GM23338 (cell line): ENCODE data around the gene GRM5. TPM values are rescaled to one million over a fixed set of nuclear protein-coding genes. Genes with fewer than 3 reads are reported as not detected.

Experiments used
- ATAC-seq: fragments of 200-7000 bp; cut with Tn5 transposase; 3 replicates; pipeline ENCODE4 v1.9.1; 2020
- DNase-seq: peaks from one replicate; pipeline ENCODE4 v3.0.0-alpha.2; 2015; ENCODE audit warnings: low spot score
- H2AFZ ChIP-seq: fragments of 200-600 bp; sonication (generic); 2 replicates; pipeline ENCODE4 v1.8.0; 2016; ENCODE audit warnings: antibody characterized with exemption, mild to moderate bottlenecking, moderate library complexity
- H3F3A ChIP-seq: fragments of 200-600 bp; sonication (generic); replicated peaks from 2 replicates; pipeline ENCODE4 v1.8.0; 2017; ENCODE audit warnings: antibody characterized with exemption, mixed run types, low read depth
- H3K27ac ChIP-seq: fragments of 200-600 bp; sonication (generic); 2 replicates; pipeline ENCODE4 v1.6.1; 2016; ENCODE audit warnings: low read depth
- H3K27me3 ChIP-seq: fragments of 200-600 bp; sonication (generic); 2 replicates; pipeline ENCODE4 v1.8.0; 2016; ENCODE audit warnings: mild to moderate bottlenecking, mixed run types, moderate library complexity; ENCODE audit not compliant: insufficient read depth
- H3K36me3 ChIP-seq: fragments of 200-600 bp; sonication (generic); 2 replicates; pipeline ENCODE4 v1.8.0; 2016; ENCODE audit warnings: mild to moderate bottlenecking; ENCODE audit not compliant: insufficient read depth
- H3K4me1 ChIP-seq: fragments of 200-600 bp; sonication (generic); 2 replicates; pipeline ENCODE4 v1.8.0; 2016; ENCODE audit warnings: mild to moderate bottlenecking, moderate library complexity; ENCODE audit not compliant: insufficient read depth
- H3K4me2 ChIP-seq: fragments of 200-600 bp; sonication (generic); 2 replicates; pipeline ENCODE4 v1.7.1; 2017; ENCODE audit warnings: mixed run types
- H3K4me3 ChIP-seq: fragments of 200-600 bp; sonication (generic); 2 replicates; pipeline ENCODE4 v1.6.1; 2016; ENCODE audit warnings: mixed run types
- H3K79me2 ChIP-seq: fragments of 200-600 bp; sonication (generic); replicated peaks from 2 replicates; pipeline ENCODE4 v1.8.0; 2017; ENCODE audit warnings: mild to moderate bottlenecking; ENCODE audit not compliant: insufficient read depth
- H3K9me2 ChIP-seq: fragments of 200-600 bp; sonication (generic); 2 replicates; pipeline ENCODE4 v1.8.0; 2017; ENCODE audit not compliant: insufficient read depth
- H4K20me1 ChIP-seq: fragments of 200-600 bp; sonication (generic); replicated peaks from 2 replicates; pipeline ENCODE4 v1.8.0; 2017; ENCODE audit warnings: mild to moderate bottlenecking; ENCODE audit not compliant: insufficient read depth
- H3K27ac Mint-ChIP-seq: 2 replicates; pipeline ENCODE4 v1.8.0; 2020; ENCODE audit warnings: inconsistent platforms, mild to moderate bottlenecking, moderate library complexity, mixed read lengths
- H3K27me3 Mint-ChIP-seq: 3 replicates; pipeline ENCODE4 v1.8.0; 2022; ENCODE audit warnings: low read depth, mild to moderate bottlenecking, moderate library complexity, mixed read lengths, inconsistent platforms; ENCODE audit not compliant: insufficient read depth, poor library complexity
- H3K36me3 Mint-ChIP-seq: 3 replicates; pipeline ENCODE4 v1.8.0; 2021; ENCODE audit warnings: low read depth, mild to moderate bottlenecking, inconsistent platforms, moderate library complexity, mixed read lengths
- H3K4me1 Mint-ChIP-seq: 3 replicates; pipeline ENCODE4 v1.8.0; 2020; ENCODE audit warnings: mild to moderate bottlenecking, inconsistent platforms, mixed read lengths
- H3K4me3 Mint-ChIP-seq: 3 replicates; pipeline ENCODE4 v1.8.0; 2021; ENCODE audit warnings: moderate library complexity, mild to moderate bottlenecking, inconsistent platforms, mixed read lengths
- H3K9me3 Mint-ChIP-seq: 3 replicates; pipeline ENCODE4 v1.8.0; 2020; ENCODE audit warnings: moderate library complexity, mild to moderate bottlenecking, inconsistent platforms, mixed read lengths
- CREB1 ChIP-seq: fragments of 250-450 bp; sonication (Bioruptor Pico); IDR thresholded peaks from 2 replicates; pipeline ENCODE4 v1.5.0; 2020; ENCODE audit warnings: low read depth, mild to moderate bottlenecking, moderate library complexity
- ETS1 ChIP-seq: IDR thresholded peaks from 2 replicates; pipeline ENCODE4 v1.6.1; 2016; ENCODE audit warnings: antibody characterized with exemption
- EZH2 ChIP-seq: fragments of 200-600 bp; sonication (generic); IDR thresholded peaks from one replicate; pipeline ENCODE4 v1.8.0; 2017; ENCODE audit warnings: antibody characterized with exemption, mild to moderate bottlenecking, low read depth; ENCODE audit not compliant: unreplicated experiment
- EZH2phosphoT487 ChIP-seq: fragments of 200-600 bp; sonication (generic); IDR thresholded peaks from one replicate; pipeline ENCODE4 v1.8.1; 2018; ENCODE audit warnings: antibody characterized with exemption; ENCODE audit not compliant: unreplicated experiment
- JUNB ChIP-seq: IDR thresholded peaks from one replicate; pipeline ENCODE4 v1.6.1; 2016; ENCODE audit warnings: antibody characterized with exemption; ENCODE audit not compliant: unreplicated experiment
- NANOG ChIP-seq: IDR thresholded peaks from 2 replicates; pipeline ENCODE4 v1.6.1; 2016; ENCODE audit warnings: antibody characterized with exemption, borderline replicate concordance
- POLR2AphosphoS5 ChIP-seq: IDR thresholded peaks from 2 replicates; pipeline ENCODE4 v1.6.1; 2016; ENCODE audit warnings: antibody characterized with exemption, low read depth
- REST ChIP-seq: IDR thresholded peaks from one replicate; pipeline ENCODE4 v1.6.1; 2018; ENCODE audit warnings: antibody characterized with exemption; ENCODE audit not compliant: unreplicated experiment
- STAT1 ChIP-seq: IDR thresholded peaks from one replicate; pipeline ENCODE4 v1.6.1; 2016; ENCODE audit warnings: antibody characterized with exemption; ENCODE audit not compliant: unreplicated experiment
- ZNF331 ChIP-seq: fragments of 250-450 bp; sonication (Bioruptor Pico); IDR thresholded peaks from 2 replicates; pipeline ENCODE4 v1.5.0; 2020; ENCODE audit warnings: low read depth, mild to moderate bottlenecking, moderate library complexity
- ZNF462 ChIP-seq: fragments of 250-450 bp; sonication (Bioruptor Pico); IDR thresholded peaks from 2 replicates; pipeline ENCODE4 v1.5.0; 2020; ENCODE audit warnings: mild to moderate bottlenecking, moderate library complexity
- polyA plus RNA-seq: library from polyadenylated mRNA; unstranded; fragments of >200 nt; fragmentation: Nextera tagmentation; extraction: Ambion mirVana; gene quantifications from 2 replicates; pipeline ENCODE4 v1.2.1, GENCODE V29; 2016
- total RNA-seq: library from RNA; depleted of rRNA; stranded (reverse); fragments of >200 nt; shearing (Covaris generic); gene quantifications from 2 replicates; pipeline ENCODE4 v1.2.3, GENCODE V29; 2014

GRM5 gene
- total and polyA plus RNA-seq, 2 experiments from 2014 or later = 0.23 to 0.45 TPM

- TF ChIP-seq ZNF462 (no peak), ETS1 (no peak), CREB1 (no peak), ZNF331 (CRISPR knock-in tag) (no peak), POLR2AphosphoS5 (no peak), STAT1 (no peak), EZH2phosphoT487 (no peak), JUNB (no peak), EZH2 (no peak), NANOG (no peak)
Measured at GRCh38 chr11:88482871-88483301, 582.9 kb downstream of the GRM5 start (continued).

- H3K36me3 ChIP-seq = no peaks in the 10 kb centered on the region
- H3K27ac ChIP-seq = no peak overlapping the region
- ATAC-seq (no peak), DNase-seq (no peak)
- H3K79me2 ChIP-seq = no peaks in the 10 kb centered on the region
- H3K27me3 Mint-ChIP-seq = no peaks in the 10 kb centered on the region
- peaks cover 3% of the 10 kb centered on the region; the same call in 2 of the 3 replicates for H3K4me1 Mint-ChIP-seq
- peaks cover 10% of the 10 kb centered on the region for H3K9me2 ChIP-seq
- no peaks in the 10 kb centered on the region for H3F3A ChIP-seq
- H2AFZ ChIP-seq = no peak overlapping the region
- H3K27ac Mint-ChIP-seq = no peak overlapping the region
- no peak overlapping the region for H3K4me3 ChIP-seq
- no peaks in the 10 kb centered on the region for H3K27me3 ChIP-seq
- TF ChIP-seq REST (no peak), JUNB (no peak), ZNF331 (CRISPR knock-in tag) (no peak), EZH2phosphoT487 (no peak), EZH2 (no peak)
- H3K4me3 Mint-ChIP-seq = no peak overlapping the region
- H3K4me2 ChIP-seq = no peak overlapping the region
- no peaks in the 10 kb centered on the region for H3K36me3 Mint-ChIP-seq
- no peaks in the 10 kb centered on the region for H4K20me1 ChIP-seq
- H3K4me1 ChIP-seq = peaks cover 3% of the 10 kb centered on the region
- H3K9me3 Mint-ChIP-seq = no peaks in the 10 kb centered on the region
Measured at GRCh38 chr11:88480223-88480622, 585.6 kb downstream of the GRM5 start.
